NAMALWA (cell line): ENCODE results near the gene ATP8A2.

ENCODE experiments used
- DNase-seq: peaks from one replicate; pipeline ENCODE4 v3.0.0-alpha.2; 2015; ENCODE audit warnings: low spot score

ATP8A2 gene

DNA sequence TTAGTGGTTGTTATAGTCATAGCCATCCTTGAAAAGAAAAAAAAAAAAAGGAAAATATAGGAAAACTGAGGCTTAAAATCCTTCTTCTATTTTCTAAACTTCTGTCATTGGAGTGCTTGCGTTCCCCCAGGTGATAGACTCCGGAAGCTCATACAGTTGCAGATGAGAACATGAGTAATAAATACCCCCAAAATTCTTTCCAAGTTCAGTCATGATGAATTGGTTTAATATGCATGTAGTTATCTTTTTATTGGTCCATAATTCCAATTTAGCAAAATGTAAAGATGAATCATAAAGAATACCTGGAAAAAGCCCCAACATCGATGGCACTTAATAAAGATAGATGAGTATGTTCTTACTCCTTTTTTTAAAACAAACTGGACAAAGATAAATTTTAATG is 487.8 kb downstream of the ATP8A2 start:
- DNase-seq: no peak

GRCh38 chr13:25860265-25860664 is 488.5 kb downstream of the ATP8A2 start:
- no peak for DNase-seq

DNA sequence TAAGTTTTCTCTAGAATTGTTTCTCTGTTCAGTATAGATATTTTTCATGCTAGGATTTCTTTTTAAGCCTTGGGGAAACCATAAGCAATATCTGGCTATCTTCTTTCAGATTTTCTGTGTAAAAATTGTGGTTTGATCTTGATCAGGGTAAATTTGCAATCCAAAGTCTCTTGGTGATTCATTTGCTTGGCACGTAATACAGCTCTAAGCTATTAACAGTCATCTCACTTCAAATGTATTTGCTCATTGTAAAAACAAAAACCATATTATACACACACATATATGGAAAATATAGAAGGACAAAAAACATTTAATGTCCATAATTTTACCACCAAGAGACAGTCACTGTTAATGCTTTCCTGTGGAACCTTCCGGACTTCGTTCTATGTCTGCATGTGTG is 489.1 kb downstream of the ATP8A2 start:
- DNase-seq: no peak

DNA sequence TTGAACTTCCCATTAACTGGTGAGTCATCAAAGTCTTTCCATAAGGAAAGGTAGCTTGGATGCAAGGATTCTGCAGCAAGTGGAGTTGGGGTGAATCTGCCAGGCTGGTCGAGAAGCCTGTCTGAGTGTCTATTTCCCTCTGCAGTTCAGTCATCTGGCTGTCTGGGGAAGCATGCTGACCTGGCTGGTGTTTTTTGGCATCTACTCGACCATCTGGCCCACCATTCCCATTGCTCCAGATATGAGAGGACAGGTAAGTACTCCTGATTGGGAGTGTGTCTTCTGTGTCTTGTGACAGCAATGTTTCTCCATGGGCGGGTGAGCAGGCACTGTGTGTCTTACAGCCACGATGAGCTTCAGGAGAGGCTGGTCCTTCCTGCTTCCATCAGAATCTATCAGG is 490.4 kb downstream of the ATP8A2 start:
- no peak for DNase-seq

DNA sequence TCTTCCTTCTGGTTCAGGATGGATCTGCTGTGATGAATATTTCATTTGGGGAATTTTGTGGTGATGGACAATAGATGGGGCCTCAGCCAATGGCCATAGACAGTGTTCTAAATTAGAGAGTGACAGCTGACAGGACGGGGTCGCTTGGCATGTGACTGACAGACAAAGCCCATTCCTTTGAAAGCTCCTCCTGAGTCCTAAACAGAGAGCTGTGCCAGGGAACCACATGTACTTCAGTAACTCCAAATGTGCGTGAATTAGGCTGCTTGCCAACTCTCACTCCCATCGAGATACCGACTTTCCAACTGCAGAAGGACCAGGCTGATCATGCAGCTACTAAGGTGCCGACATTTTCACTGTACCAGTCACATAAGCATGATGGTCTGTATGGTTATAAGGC is 492.3 kb downstream of the ATP8A2 start:
- DNase-seq: no peak

DNA sequence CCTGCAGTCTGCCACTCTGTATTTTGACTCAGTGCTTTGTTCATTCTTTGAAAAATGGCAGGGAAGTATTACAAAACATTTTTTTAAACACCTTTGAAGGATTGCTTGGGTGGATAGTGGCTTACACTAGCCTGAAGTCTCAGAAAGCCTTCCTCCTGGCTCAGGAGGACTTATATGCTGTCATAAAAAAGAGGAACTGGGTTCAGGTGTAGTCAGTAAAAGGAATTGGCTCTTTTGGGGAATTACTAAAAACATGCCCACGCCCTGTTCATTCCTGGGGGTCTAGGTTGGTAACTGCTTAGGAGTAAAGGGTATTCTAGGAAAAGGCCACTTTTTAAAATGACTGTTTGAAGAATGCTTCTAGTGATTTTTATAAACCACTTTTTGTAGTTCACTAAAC is 493.2 kb downstream of the ATP8A2 start:
- DNase-seq: no peak

DNA sequence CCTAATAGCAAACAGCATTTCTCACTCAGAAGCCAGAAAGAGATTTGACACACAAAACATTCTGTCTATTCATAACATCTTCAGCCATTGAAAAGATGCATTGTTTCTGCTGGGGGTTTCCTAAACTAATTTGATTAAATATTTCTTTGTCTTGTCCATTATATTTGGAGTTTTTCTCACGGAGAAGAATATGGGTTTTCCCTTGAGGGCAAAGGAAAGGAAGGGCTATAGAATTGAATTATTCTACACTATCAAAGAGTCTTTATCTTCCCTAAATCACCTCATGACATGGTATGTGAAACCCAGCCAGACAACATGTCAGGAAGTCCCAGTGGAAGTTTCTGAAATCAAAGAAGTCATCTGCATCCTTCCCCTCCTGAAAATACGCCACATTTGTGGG is 493.6 kb downstream of the ATP8A2 start:
- no peak for DNase-seq

GRCh38 chr13:25867038-25867437 is 495.3 kb downstream of the ATP8A2 start:
- DNase-seq: no peak

- DNase-seq: no peak
These were observed 496.7 kb downstream of the ATP8A2 start for GRCh38 chr13:25868490-25868889.

DNA sequence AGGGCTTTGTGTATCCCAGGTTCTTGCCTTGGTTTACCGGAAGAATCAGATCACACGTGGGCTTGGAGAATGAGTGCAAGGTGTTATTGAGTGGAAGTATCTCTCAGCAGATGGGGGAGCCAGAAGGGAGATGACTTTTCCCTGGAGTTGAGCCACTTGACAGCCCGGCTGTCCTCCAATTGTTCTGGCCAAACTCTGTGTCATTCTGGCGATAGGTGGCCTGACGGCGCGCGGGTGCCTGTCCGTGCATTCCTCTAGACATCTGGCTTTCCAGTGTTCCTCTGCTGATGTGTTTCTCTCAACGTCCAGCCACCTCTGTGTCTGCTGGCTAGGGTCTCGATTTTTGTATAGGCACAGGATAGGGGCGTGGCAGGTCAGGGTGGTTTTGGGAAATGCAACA is 498.2 kb downstream of the ATP8A2 start:
- no peak for DNase-seq

GRCh38 chr13:25871389-25872125 is 499.8 kb downstream of the ATP8A2 start:
- DNase-seq: no peak

DNA sequence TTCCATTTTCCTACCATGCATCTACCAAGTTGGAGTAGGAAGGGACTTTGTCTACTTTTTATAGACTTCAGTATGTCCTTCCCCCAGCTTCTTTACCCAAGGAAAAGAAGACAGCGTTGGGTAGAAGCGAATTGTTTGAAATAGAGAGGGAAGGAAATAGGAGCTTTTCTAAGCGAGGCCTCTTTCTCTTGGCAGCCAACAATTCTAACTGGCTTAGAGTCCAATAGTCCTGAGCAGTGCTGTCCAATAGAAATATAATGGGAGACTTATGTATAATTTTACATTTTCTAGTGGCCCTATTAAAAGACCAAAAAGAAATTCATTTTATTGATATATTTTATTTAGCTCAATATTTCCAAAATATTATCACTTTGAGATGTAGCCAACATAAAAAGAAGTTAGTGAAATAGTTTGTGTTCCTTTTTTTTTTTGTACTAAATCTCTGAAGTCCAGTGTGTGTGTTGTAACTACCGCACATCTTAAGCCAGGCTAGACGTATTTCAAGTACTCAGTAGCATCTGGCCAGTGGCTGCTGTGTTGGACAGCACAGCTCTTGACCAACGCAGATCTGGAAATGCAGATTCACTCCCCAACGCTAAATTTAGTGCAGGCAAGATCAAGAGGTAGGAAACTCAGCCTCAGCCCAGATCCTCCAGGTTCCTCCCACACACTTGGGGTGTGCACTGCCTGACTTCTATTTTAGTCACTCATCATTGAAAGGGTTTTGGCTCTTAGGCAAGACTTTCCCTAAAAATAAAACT is 500.9 kb downstream of the ATP8A2 start:
- DNase-seq: no peak

DNA sequence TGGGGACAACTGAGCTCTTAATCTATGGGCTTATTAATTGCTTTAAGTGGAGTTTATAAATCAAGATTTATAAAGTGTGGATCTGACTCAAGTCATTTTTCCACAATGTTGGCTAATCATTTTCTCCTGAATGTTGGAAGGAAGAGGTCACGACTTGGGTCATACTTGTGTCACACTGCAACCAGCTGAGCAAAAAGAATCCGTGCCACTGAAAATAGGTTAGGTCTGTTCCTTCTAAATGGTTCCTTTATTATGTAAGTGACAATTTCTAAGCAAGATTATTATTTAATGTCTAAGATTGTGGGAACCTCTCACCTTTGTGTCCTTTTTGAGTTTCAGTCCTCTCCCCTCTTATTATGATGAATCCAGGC is 501.5 kb downstream of the ATP8A2 start:
- no peak for DNase-seq

- DNase-seq: no peak
These were observed 502.4 kb downstream of the ATP8A2 start for GRCh38 chr13:25874064-25874737.

GRCh38 chr13:25874907-25875306 is 503.1 kb downstream of the ATP8A2 start:
- no peak for DNase-seq

DNA sequence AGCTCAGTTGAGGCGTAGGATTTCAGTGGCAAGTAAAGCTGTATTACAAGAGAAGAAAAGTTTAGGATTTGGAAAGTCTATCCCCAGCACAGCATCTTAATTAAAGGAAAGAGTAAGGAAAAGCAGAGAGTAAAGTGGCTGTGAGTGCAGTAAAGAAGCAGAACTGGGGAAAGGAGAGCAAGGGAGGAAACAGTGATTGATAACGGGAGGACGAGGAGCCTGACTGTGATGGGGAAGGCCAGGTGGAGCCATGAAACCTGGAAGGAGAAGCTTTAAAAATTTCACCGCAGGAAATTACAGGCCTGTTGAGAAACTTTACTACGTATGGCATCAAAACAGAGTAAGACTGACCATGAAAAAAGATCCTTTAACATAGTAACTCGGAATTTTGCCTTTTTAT is 504.5 kb downstream of the ATP8A2 start:
- no peak for DNase-seq

DNA sequence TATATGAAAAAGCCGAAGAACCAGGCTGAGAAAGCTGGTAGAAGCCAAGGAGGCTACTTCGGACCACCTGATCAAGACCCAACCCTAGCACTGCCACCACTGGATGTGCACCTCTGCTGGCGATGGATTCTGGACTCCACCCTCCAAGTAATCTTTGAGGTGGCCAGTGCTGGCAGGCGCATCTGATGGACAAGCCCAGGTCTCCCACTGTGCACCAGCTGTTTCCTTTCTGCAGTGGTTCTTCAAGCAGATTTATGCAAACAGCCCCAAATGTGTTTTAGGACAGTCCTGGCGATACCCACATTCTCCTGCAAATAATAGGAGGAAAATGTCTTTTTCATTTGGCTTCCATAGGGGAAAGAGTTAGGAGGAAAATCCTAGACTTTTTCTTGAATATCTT is 507.7 kb downstream of the ATP8A2 start:
- no peak for DNase-seq

- DNase-seq: no peak
These were observed 509.6 kb downstream of the ATP8A2 start for GRCh38 chr13:25881136-25881926.

- no peak for DNase-seq
These were observed 510.2 kb downstream of the ATP8A2 start for GRCh38 chr13:25881971-25882451.

DNA sequence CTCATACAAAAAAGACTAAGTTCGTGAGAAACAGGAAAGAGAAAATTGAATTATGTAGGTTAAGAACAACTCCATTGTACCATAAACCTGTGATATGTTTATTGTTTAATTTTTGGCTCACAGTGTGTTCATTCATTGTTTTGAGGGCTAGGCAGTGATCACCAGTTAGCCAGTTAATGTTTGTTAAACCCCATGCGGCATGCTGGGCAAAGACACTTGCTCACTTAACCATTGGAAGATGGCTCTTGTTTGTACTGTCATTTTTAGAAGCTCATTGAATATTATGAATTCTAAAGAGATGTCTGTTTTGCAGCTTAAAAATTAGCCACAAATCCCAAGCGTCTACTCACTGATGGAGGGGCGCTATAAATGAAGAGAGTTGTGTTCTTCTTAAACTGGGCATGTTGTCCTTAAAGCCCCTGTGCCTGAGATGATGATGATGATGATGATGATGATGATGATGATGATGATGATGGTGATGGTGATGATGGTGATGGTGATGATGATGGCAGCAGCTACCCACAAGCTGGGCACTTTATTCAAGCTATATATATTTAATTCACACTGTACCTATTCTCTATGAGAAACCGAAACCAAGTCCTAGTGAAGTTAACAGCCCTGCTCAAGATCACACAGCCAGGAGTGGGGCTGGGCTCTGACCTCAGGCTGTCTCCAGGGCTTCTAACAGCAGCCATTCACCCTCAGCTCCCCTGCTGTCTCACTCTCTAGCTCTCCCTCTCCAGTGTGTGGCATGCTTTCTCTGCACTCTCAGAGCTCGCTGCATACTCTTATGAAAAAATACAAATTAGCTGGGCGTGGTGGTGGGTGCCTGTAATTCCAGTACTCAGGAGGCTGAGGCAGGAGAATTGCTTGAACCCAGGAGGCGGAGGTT is 510.9 kb downstream of the ATP8A2 start:
- DNase-seq: no peak

DNA sequence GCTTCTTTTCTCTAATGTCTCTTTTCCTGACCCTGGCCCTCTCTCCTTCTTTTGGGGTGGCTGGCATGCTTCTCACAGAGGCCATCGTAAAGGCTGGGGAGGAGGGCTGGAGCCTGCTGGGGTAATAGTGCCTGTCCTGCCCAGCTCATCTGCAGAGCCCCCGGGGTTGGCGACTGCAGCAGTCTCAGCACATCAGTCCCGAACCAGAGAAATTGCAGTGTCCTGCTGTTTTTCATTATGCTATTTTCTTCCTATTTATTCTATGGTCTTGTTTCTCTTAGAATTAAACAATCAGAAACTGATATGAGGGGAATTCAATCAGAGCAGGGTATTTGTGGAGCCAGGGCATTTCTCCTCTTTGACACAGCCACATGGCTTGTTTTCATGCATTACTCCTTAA is 513.6 kb downstream of the ATP8A2 start:
- no peak for DNase-seq
